AG09309 (cell line): Measurements from ENCODE around the gene CPED1.
A peak's percentile ranks its signal among the peaks of the same experiment; 100 is the strongest.

Experiments used
- DNase-seq: peaks from one replicate; pipeline ENCODE4 v3.0.0-alpha.2; 2010; ENCODE audit warnings: low read depth
- H3K4me3 ChIP-seq: 2 replicates; pipeline ENCODE4 v1.5.1; 2011; ENCODE audit warnings: mild to moderate bottlenecking, low read depth, low read length, moderate library complexity; ENCODE audit not compliant: control insufficient read depth
- CTCF ChIP-seq: IDR thresholded peaks from 2 replicates; pipeline ENCODE4 v1.5.1; 2011; ENCODE audit warnings: mild to moderate bottlenecking, low read depth, low read length, inconsistent platforms; ENCODE audit not compliant: insufficient read depth, control insufficient read depth; ENCODE audit errors: missing control alignments

Gene CPED1

DNA sequence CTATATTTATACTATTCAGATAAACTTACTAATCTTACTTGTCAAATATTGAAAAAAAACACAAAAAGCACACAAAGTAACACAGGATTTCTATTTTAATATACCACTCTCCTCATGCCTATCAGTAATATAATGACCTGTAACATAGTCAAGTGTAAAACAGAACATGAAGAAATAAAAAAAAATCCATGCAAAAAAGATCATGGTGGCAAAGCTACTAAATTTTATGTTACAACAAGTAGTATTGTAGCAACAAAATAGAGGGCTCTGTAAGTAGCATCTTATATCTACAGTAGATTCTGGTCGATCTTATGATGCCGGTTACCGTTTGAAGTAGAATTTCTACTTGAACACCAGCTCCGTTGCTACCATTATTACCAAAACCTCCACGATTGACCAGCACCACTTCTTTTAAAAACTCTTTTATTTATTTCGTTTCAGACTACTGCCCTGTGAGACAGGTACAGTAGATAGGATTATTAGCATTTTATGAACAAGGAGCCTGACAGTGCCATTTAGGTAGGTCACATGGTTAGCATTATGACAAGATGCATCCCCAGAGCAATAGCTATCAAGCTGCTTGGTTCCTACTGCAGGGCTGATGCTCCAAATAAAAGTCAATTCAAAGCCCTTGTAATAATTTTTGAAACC is 2.1 kb downstream of the CPED1 start:
- no peak for DNase-seq
- peak overlapping the region; percentile 12 for H3K4me3 ChIP-seq
- no peak for TF ChIP-seq CTCF

DNA sequence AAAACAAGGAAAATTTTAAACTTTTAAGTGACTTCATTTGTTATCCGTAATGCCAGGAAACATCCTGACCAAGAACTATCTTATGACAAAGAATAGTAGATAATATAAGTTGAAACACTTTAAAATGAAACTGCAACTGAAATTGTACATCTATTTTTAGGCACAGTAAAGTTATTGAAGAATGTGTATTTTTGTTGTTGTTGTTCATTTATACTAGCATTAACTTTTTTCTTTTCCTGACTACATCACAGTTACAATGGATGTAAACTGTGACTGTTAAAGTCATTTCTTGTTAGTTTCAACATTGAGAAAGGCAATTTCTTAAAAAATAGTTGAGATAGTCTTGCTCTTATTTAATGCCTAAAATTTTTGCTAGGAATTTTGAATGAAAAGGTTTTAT is 2.6 kb downstream of the CPED1 start:
- no peak for DNase-seq
- TF ChIP-seq CTCF, result no peak
- H3K4me3 ChIP-seq, result peak overlapping the region; percentile 12

GRCh38 chr7:120991581-120991980 is 3.1 kb downstream of the CPED1 start:
- DNase-seq, result no peak
- no peak for TF ChIP-seq CTCF
- H3K4me3 ChIP-seq, result peak overlapping the region; percentile 12

DNA sequence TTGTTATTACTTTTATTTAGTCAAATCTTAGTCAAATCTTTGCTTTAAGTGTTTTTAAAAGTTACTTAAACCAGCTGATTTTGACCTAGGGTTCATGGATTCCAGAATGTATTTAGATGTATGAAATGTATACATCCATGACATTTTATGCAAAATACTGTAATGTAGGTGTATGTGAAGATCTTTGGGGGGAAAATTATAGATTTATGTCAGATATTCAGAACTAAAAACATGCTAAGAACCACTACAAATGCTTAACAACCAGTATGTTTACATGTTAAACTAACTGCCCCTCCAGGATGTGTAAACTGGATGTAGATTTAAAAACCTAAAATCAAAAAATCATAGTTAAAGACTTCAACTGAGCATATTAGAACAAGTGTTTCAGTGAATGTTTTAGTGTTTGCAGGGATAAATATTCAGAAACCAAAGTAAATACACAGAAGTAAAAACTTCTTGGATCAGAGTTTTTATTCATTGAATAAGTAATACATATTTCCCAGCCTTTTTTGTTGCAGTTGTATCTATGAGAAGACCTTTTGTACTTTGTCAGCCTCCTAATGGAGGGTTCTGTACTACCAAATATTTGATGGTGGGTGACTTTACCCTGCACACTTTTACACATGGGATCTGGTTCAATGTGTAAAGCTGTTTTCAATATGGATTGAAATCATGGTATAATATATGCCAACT is 3.9 kb downstream of the CPED1 start:
- no peak for DNase-seq
- no peak overlapping the region; the same call in 1 of the 2 replicates for H3K4me3 ChIP-seq
- no peak for TF ChIP-seq CTCF

DNA sequence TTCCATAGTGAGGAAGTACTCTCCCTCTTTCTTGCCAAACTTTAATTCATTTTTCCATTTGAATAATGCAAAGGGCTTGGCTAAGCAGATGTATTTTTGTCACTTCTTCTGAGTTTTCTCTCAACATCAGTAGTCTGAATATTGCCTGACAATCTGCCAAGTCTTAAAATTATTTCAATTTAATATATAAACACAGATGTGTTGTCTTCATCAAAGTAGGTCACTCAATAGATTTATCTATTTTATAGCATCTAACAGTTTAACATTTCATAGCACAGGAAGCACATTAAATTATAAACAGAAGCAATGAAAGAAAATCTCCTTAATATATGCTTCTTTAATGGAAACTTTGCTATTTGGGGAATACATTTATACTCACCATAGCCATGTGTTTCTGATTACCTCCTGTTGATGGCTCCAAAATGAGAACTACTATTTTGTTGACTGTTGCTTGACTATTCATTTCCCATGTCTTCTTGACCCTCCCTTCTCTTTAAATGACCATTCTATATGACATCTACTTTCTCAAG is 4.5 kb downstream of the CPED1 start:
- no peak overlapping the region for H3K4me3 ChIP-seq
- no peak for DNase-seq
- no peak for TF ChIP-seq CTCF

- peak; percentile 55 for DNase-seq
- no peak for TF ChIP-seq CTCF
Measured at GRCh38 chr7:120993553-120994191, 5.2 kb downstream of the CPED1 start.

More at GRCh38 chr7:120993553-120994191, 5.2 kb downstream of the CPED1 start:
- H3K4me3 ChIP-seq, result no peak overlapping the region
